ENCODE data around the gene LEFTY1. TPM values are rescaled to one million over a fixed set of nuclear protein-coding genes. Genes with fewer than 3 reads are reported as not detected.
A peak's percentile ranks its signal among the peaks of the same experiment; 100 is the strongest.

LEFTY1 gene
- total and polyA plus RNA-seq, 9 of the 15 experiments (the other 6 are each of a cell fraction or from before 2014, with no cell fraction given) = 0.07 to 0.24 (median 0.17) TPM; not detected in 5

GRCh38 chr1:225851805-225852204, 37.1 kb downstream of the LEFTY1 start:
- ChIA-PET POLR2A (interaction anchor here (0.6 to 1.8 kb wide), 4 partner anchors 9 to 29 kb away, joined by 3 to 6 read pairs (median 3); no protein-coding TSS in a partner anchor), CTCF (ENCODE audit: low intra/inter-chr PET ratio) (no interaction called here)
- Histone ChIP-seq H3K79me2 (ENCODE audit: control insufficient read depth, insufficient read depth, low read length) (no peaks in the 10 kb centered on the region), H3K27ac (ENCODE audit: extremely low read depth, low read depth, low read length) (no peak overlapping the region), H3K9me1 (ENCODE audit: control insufficient read depth, insufficient read depth, low read length) (no peaks in the 10 kb centered on the region), H3K27me3 (ENCODE audit: control insufficient read depth in 2 of 2, insufficient read depth in 2 of 2, low read length in 2 of 2) (no peaks in the 10 kb centered on the region), H3K4me1 (replicated peaks in 1 of 2; ENCODE audit: control insufficient read depth in 2 of 2, insufficient read depth in 2 of 2, low read length in 2 of 2) (peaks cover 9 to 26% of the 10 kb centered on the region in 2 experiments; a peak in 4 of 5 replicates), H2AFZ (ENCODE audit: low read depth, low read length) (no peak overlapping the region), H4K20me1 (replicated peaks; ENCODE audit: control insufficient read depth, insufficient read depth, low read length) (no peaks in the 10 kb centered on the region), H3K4me2 (ENCODE audit: insufficient read depth, low read length) (no peak overlapping the region), H3K36me3 (ENCODE audit: control insufficient read depth, insufficient read depth, low read length) (peaks cover 71% of the 10 kb centered on the region), H3K9me3 (replicated peaks; ENCODE audit: control insufficient read depth, insufficient read depth, low read depth, low read length) (no peaks in the 10 kb centered on the region), H3K4me3 (no peak overlapping the region), H3K9ac (ENCODE audit: insufficient read depth in 1 of 2, low read depth in 2 of 2, low read length in 2 of 2) (no peak overlapping the region)
- DNase-seq (ENCODE audit: extremely low read depth in 1 of 4, low spot score in 3 of 4) (no peak), ATAC-seq (no peak), FAIRE-seq (no peak)
- in situ Hi-C loops (cut with MboI) = no loop called here
- WGBS (ENCODE audit: insufficient coverage, low coverage, missing lambda C conversion rate) = 77% methylated on average over 4 of the region's 4 CpGs
- TF ChIP-seq SPI1 (IDR thresholded peaks at IDR 0.05; ENCODE audit: borderline replicate concordance, low read depth, low read length) (0 out of 2 replicates have a peak, but pooled peaks have one; percentile 6), CCAR2 (IDR thresholded peaks at IDR 0.05; ENCODE audit: low read depth, low read length) (no peak)
- no TSS peak for BruUV-seq (replicated peaks)
- intact Hi-C loops (cut with micrococcal nuclease) = no loop called here

GRCh38 chr1:225850370-225850769, 38.6 kb downstream of the LEFTY1 start:
- H3K4me1 ChIP-seq (replicated peaks in 1 of 2; ENCODE audit: control insufficient read depth in 2 of 2, insufficient read depth in 2 of 2, low read length in 2 of 2) = peaks cover 9 to 37% of the 10 kb centered on the region in 2 experiments; a peak in 4 of 5 replicates
- FAIRE-seq = no peak
- TF ChIP-seq TRIM28 (IDR thresholded peaks at IDR 0.05) (peak; percentile 43; the same call in 1 of the 2 replicates), TAF15 (IDR thresholded peaks at IDR 0.05; ENCODE audit: low read depth, low read length) (no peak), FOXA3 (CRISPR knock-in tag; conservative IDR thresholded peaks at IDR 0.05 in 1 of 2, IDR thresholded peaks at IDR 0.05 in 1 of 2) (peak; percentile 30 to 77; a peak in 3 of 4 replicates), SAFB2 (IDR thresholded peaks at IDR 0.05; ENCODE audit: borderline replicate concordance, low read depth, low read length, severe bottlenecking) (no peak), LEF1 (IDR thresholded peaks at IDR 0.05) (no peak), JUNB (CRISPR knock-in tag; conservative IDR thresholded peaks at IDR 0.05) (no peak), EHMT2 (IDR thresholded peaks at IDR 0.05) (no peak), BRF1 (IDR thresholded peaks at IDR 0.05; ENCODE audit: borderline replicate concordance, extremely low read depth, insufficient read length) (no peak), PKNOX1 (IDR thresholded peaks at IDR 0.05) (no peak), ZBTB1 (CRISPR knock-in tag; IDR thresholded peaks at IDR 0.05; ENCODE audit: borderline replicate concordance, low read depth) (no peak), CBX3 (IDR thresholded peaks at IDR 0.05; ENCODE audit: borderline replicate concordance in 1 of 2, low read length in 2 of 2) (peak in 1 of 2 experiments; percentile 38; a peak in 1 of 3 replicates), OTX1 (CRISPR knock-in tag; IDR thresholded peaks at IDR 0.05) (no peak), SMAD2 (IDR thresholded peaks at IDR 0.05; ENCODE audit: low read depth, low read length) (no peak)

More at GRCh38 chr1:225850370-225850769, 38.6 kb downstream of the LEFTY1 start:
- H4K20me1 ChIP-seq (replicated peaks; ENCODE audit: control insufficient read depth, insufficient read depth, low read length) = peaks cover 4% of the 10 kb centered on the region; the same call in 1 of the 2 replicates
- no peaks in the 10 kb centered on the region for H3K9me1 ChIP-seq (ENCODE audit: control insufficient read depth, insufficient read depth, low read length)
- H3K27me3 ChIP-seq (ENCODE audit: control insufficient read depth in 2 of 2, insufficient read depth in 2 of 2, low read length in 2 of 2) = no peaks in the 10 kb centered on the region
- no peak overlapping the region for H3K27ac ChIP-seq (ENCODE audit: extremely low read depth, low read depth, low read length)
- ChIA-PET POLR2A (interaction anchor here (0.6 to 1.1 kb wide), 8 partner anchors 8 to 266 kb away, joined by 3 to 7 read pairs (median 4); no protein-coding TSS in a partner anchor), CTCF (ENCODE audit: low intra/inter-chr PET ratio) (interaction anchor here (1.7 kb wide), 1 partner anchor 375 kb away, joined by 4 read pairs; no protein-coding TSS in a partner anchor)
- peaks cover 70% of the 10 kb centered on the region for H3K36me3 ChIP-seq (ENCODE audit: control insufficient read depth, insufficient read depth, low read length)
- no peak overlapping the region for H3K4me3 ChIP-seq
- no TSS peak for BruUV-seq (replicated peaks)
- H3K79me2 ChIP-seq (ENCODE audit: control insufficient read depth, insufficient read depth, low read length) = no peaks in the 10 kb centered on the region
- no peaks in the 10 kb centered on the region for H3K9me3 ChIP-seq (replicated peaks; ENCODE audit: control insufficient read depth, insufficient read depth, low read depth, low read length)
- no peak overlapping the region for H2AFZ ChIP-seq (ENCODE audit: low read depth, low read length)
- H3K9ac ChIP-seq (ENCODE audit: insufficient read depth in 1 of 2, low read depth in 2 of 2, low read length in 2 of 2) = no peak overlapping the region
- in situ Hi-C loops (cut with MboI) (no loop called here), intact Hi-C loops (cut with micrococcal nuclease) (no loop called here)
- no peak for DNase-seq (ENCODE audit: extremely low read depth in 1 of 4, low spot score in 3 of 4)
- H3K4me2 ChIP-seq (ENCODE audit: insufficient read depth, low read length) = no peak overlapping the region
- no peak for ATAC-seq
- WGBS (ENCODE audit: insufficient coverage, low coverage, missing lambda C conversion rate) = 73% methylated on average over 7 of the region's 7 CpGs

All from K562 (cell line).